Gastroesophageal sphincter (tissue), 4 donors: ENCODE measurements around the gene CNNM1. TPM values are rescaled to one million over a fixed set of nuclear protein-coding genes. Genes with fewer than 3 reads are reported as not detected.

Source experiments
- ATAC-seq: fragments of 150-250 bp; one replicate; pipeline ENCODE4 v1.9.1; 2016; ENCODE audit warnings: mild to moderate bottlenecking, moderate library complexity
- H3K27ac ChIP-seq, 4 donors: fragments of 200-600 bp; sonication (generic) in 3 of 4; 1 replicate in 3 of 4; 2 replicates in 1 of 4; pipeline ENCODE4 v1.5.1; 2016 to 2019
- H3K27me3 ChIP-seq: fragments of 200-600 bp; sonication (generic); one replicate; pipeline ENCODE4 v1.5.1; 2019
- H3K36me3 ChIP-seq, 2 donors: fragments of 200-600 bp; sonication (generic); one replicate each; pipeline ENCODE4 v1.5.1; 2019; ENCODE audit warnings: control low read depth in 1 of 2
- H3K4me1 ChIP-seq, 3 donors: fragments of 200-600 bp; sonication (generic); 1 replicate in 2 of 3; 2 replicates in 1 of 3; pipeline ENCODE4 v1.5.1; 2016 to 2019; ENCODE audit warnings: control low read depth in 2 of 3
- H3K4me3 ChIP-seq, 2 donors: fragments of 200-600 bp; sonication (generic); one replicate each; pipeline ENCODE4 v1.5.1; 2019; ENCODE audit warnings: mild to moderate bottlenecking in 1 of 2, moderate library complexity in 1 of 2
- H3K9me3 ChIP-seq, 3 donors: fragments of 200-600 bp; sonication (generic); one replicate each; pipeline ENCODE4 v1.5.1; 2017 to 2019; ENCODE audit warnings: control low read depth in 2 of 3
- EP300 ChIP-seq: sonication (generic); formaldehyde crosslinking; IDR thresholded peaks from one replicate; pipeline ENCODE4 v1.6.1; 2017; ENCODE audit warnings: antibody characterized with exemption, mild to moderate bottlenecking
- POLR2A ChIP-seq, 2 donors: fragments of 450-650 bp; IDR thresholded peaks; one replicate each; pipeline ENCODE4 v1.6.1; 2017; ENCODE audit warnings: antibody characterized with exemption in 2 of 2, mild to moderate bottlenecking in 2 of 2, moderate library complexity in 1 of 2
- POLR2AphosphoS5 ChIP-seq: sonication (generic); formaldehyde crosslinking; IDR thresholded peaks from one replicate; pipeline ENCODE4 v1.6.1; 2017; ENCODE audit warnings: antibody characterized with exemption
- WGBS, 2 donors: methylation state at CpG; one replicate each; pipeline ENCODE4 v1.1.5; 2018; ENCODE audit warnings: low coverage in 1 of 2; 5-methylcytosine and 5-hydroxymethylcytosine counted together
- total RNA-seq, 4 donors: library from RNA; depleted of rRNA; stranded (reverse); fragments of >200 nt; gene quantifications; one replicate each; pipeline ENCODE4 v1.1.0, GENCODE V29; 2016
- TF ChIP-seq, protein P1 (sequence below), 4 experiments: fragments of 200-600 bp in 2 of 4; fragments of 450-650 bp in 2 of 4; sonication (generic) in 1 of 4; IDR thresholded peaks; one replicate each; pipeline ENCODE4 v1.5.1; 2017 to 2019; ENCODE audit warnings: antibody characterized with exemption in 4 of 4, mild to moderate bottlenecking in 2 of 4, moderate library complexity in 2 of 4

The CNNM1 gene
- total RNA-seq, 4 donors from 2014 or later = 1.9 to 3.1 (median 3.0) TPM

DNA sequence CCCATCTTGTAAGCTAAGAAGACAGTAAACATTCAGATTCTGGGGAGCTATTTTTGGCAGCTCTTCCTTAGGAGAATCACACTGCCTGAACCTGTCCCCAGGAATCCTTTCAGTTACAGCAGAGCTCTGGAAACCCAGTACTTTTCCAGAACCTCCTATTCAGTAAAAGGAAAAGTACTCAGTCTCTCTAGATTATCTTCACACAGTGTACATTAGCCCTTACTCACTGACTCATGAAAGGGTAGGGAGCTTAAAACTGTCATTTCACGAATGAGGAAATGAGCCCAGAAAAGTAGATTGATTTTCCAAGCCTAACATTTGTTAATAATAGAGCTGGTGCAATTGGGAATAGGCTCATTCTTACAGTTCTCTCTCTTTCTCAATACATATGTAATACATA lies 3.9 kb upstream of the CNNM1 start:
- H3K4me1 ChIP-seq = peaks cover 0 to 16% (median 2%) of the 10 kb centered on the region in 3 donors
- no peak overlapping the region for H3K27ac ChIP-seq
- WGBS, 2 donors = 22 to 44% methylated on average over 1 of the region's 1 CpG
- no peak overlapping the region for H3K4me3 ChIP-seq
- no peaks in the 10 kb centered on the region for H3K36me3 ChIP-seq
- ATAC-seq = no peak
- TF ChIP-seq EP300 = no peak
- TF ChIP-seq POLR2AphosphoS5 = no peak
- TF ChIP-seq, protein P1, sequence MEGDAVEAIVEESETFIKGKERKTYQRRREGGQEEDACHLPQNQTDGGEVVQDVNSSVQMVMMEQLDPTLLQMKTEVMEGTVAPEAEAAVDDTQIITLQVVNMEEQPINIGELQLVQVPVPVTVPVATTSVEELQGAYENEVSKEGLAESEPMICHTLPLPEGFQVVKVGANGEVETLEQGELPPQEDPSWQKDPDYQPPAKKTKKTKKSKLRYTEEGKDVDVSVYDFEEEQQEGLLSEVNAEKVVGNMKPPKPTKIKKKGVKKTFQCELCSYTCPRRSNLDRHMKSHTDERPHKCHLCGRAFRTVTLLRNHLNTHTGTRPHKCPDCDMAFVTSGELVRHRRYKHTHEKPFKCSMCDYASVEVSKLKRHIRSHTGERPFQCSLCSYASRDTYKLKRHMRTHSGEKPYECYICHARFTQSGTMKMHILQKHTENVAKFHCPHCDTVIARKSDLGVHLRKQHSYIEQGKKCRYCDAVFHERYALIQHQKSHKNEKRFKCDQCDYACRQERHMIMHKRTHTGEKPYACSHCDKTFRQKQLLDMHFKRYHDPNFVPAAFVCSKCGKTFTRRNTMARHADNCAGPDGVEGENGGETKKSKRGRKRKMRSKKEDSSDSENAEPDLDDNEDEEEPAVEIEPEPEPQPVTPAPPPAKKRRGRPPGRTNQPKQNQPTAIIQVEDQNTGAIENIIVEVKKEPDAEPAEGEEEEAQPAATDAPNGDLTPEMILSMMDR (IDR thresholded peaks at IDR 0.05) = no peak
- no peaks in the 10 kb centered on the region for H3K9me3 ChIP-seq
- peaks cover 20% of the 10 kb centered on the region for H3K27me3 ChIP-seq

DNA sequence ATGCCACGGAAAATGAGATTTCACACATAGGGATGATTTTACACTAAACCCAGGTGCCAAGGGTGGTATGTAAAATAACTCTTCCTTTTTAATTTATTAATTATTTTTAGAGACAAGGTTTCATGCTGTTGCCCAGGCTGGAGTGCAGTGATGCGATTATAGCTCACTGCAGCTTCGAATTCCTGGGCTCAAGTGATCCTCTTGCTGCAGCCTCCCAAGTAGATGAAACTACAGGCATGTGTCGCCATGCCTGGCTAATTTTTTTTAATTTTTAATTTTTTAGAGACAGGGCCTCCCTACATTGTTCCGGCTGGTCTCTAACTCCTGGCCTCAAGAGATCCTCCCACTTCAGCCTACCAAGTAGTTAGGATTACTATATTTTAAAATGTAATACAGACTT lies 2.3 kb upstream of the CNNM1 start:
- no peak for TF ChIP-seq EP300
- no peak for TF ChIP-seq POLR2AphosphoS5
- no peak for ATAC-seq
- no peak overlapping the region for H3K4me3 ChIP-seq
- 82 to 88% methylated on average over 5 of the region's 5 CpGs for WGBS, 2 donors
- H3K27ac ChIP-seq = no peak overlapping the region
- no peaks in the 10 kb centered on the region for H3K36me3 ChIP-seq
- H3K4me1 ChIP-seq = peaks cover 0 to 29% (median 5%) of the 10 kb centered on the region in 3 donors
- no peaks in the 10 kb centered on the region for H3K9me3 ChIP-seq
- H3K27me3 ChIP-seq = peaks cover 19% of the 10 kb centered on the region

DNA sequence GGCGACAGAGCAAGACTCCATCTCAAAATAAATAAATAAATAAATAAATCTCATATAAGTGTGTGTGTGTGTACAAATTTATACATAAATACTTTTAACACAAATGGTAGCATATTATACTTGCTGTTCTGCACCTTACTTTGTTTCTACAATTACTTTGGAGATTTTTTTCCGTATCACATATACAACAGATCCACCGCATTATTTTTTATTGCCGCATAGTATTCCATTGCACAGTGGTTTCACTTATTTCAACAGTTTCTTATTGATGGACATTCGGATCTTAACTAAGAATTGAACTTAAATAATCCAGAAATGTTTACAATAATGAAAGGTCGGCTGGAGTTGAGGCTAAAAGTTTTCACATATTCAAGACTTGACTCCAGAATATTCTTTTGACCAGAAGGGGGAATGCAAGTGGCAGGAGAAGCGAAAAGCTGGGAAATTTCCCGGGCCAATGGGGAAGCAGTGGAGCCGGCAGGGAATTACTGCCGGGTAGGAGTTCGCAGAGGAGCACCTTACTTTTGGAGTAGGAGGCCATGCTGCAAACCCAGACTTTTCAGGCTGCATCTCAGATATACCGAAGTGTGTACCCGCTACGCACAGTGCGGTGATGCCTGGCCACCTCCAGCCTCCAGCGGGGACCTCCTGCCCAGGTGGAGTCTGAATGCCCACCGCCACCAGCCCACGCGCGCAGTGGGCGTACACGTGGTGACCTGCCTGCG lies 415 bp upstream of the CNNM1 start:
- TF ChIP-seq, protein P1 (IDR thresholded peaks at IDR 0.05) = no peak
- TF ChIP-seq POLR2AphosphoS5 (no peak), POLR2A (IDR thresholded peaks at IDR 0.05) (no peak), EP300 (no peak)
- Histone ChIP-seq H3K9me3 (no peaks in the 10 kb centered on the region), H3K4me3 (peak overlapping the region; percentile 43 to 75), H3K36me3 (no peaks in the 10 kb centered on the region), H3K27ac (peak overlapping the region in 2 of 4 donors; percentile 59 to 63), H3K27me3 (peaks cover 19% of the 10 kb centered on the region), H3K4me1 (peaks cover 0 to 29% (median 5%) of the 10 kb centered on the region in 3 donors)
- WGBS, 2 donors = 34 to 41% methylated on average over 8 to 14 of the region's 23 CpGs
- no peak for ATAC-seq

DNA sequence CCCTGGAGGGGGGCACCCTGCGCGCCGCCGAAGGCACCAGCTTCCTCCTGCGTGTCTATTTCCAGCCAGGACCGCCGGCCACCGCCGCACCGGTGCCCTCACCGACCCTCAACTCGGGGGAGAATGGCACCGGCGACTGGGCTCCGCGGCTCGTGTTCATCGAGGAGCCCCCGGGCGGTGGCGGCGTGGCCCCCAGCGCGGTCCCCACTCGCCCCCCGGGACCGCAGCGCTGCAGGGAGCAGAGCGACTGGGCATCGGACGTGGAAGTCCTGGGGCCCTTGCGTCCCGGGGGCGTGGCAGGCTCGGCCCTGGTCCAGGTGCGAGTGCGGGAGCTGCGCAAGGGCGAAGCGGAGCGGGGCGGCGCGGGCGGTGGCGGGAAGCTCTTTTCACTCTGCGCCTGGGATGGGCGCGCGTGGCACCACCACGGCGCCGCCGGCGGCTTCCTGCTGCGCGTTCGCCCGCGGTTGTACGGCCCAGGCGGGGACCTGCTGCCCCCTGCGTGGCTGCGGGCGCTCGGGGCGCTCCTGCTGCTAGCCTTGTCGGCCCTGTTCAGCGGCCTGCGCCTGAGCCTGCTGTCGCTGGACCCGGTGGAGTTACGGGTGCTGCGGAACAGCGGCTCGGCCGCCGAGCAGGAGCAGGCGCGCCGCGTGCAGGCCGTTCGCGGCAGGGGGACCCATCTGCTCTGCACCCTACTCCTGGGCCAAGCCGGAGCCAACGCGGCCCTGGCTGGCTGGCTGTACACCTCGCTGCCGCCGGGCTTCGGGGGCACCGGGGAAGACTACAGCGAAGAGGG lies 594 bp downstream of the CNNM1 start:
- Histone ChIP-seq H3K9me3 (no peaks in the 10 kb centered on the region), H3K4me1 (peaks cover 0 to 29% (median 5%) of the 10 kb centered on the region in 3 donors), H3K27ac (peak overlapping the region in 3 of 4 donors; percentile 7 to 63 (median 59)), H3K36me3 (no peaks in the 10 kb centered on the region), H3K4me3 (peak overlapping the region; percentile 43 to 75), H3K27me3 (peaks cover 19% of the 10 kb centered on the region)
- peak; percentile 65 for ATAC-seq
- TF ChIP-seq, protein P1 (IDR thresholded peaks at IDR 0.05) = peak in 2 of 4 experiments; percentile 6 to 19
- no peak for TF ChIP-seq POLR2AphosphoS5
- no CpG with 5 or more reads among the region's 94 CpGs for WGBS, 2 donors

DNA sequence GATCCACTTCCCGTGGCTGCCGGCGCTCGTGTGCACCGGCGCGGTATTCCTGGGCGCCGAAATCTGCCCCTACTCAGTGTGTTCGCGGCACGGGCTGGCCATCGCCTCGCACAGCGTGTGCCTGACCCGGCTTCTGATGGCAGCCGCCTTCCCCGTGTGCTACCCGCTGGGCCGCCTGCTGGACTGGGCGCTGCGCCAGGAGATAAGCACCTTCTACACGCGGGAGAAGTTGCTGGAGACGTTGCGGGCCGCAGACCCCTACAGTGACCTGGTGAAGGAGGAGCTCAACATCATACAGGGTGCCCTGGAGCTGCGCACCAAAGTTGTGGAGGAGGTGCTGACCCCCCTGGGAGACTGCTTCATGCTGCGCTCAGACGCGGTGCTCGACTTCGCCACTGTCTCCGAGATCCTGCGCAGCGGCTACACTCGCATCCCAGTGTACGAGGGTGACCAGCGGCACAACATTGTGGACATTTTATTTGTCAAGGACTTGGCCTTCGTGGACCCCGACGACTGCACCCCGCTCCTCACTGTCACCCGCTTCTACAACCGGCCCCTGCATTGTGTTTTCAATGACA lies 1.3 kb downstream of the CNNM1 start:
- TF ChIP-seq EP300 (no peak), POLR2A (IDR thresholded peaks at IDR 0.05) (no peak), POLR2AphosphoS5 (no peak)
- TF ChIP-seq, protein P1 (IDR thresholded peaks at IDR 0.05) = no peak
- Histone ChIP-seq H3K4me3 (peak overlapping the region; percentile 43 to 75), H3K4me1 (peaks cover 0 to 29% (median 5%) of the 10 kb centered on the region in 3 donors), H3K36me3 (no peaks in the 10 kb centered on the region), H3K9me3 (no peaks in the 10 kb centered on the region), H3K27me3 (peaks cover 19% of the 10 kb centered on the region), H3K27ac (peak overlapping the region in 2 of 4 donors; percentile 59 to 63)
- ATAC-seq = peak; percentile 12
- 70 to 83% methylated on average over 5 of the region's 45 CpGs for WGBS, 2 donors
